NT2/D1 (cell line): ENCODE measurements around the gene DUSP5.

Experiments used
- DNase-seq: peaks from one replicate; pipeline ENCODE4 v3.0.0-alpha.2; 2011; ENCODE audit warnings: low read depth, low spot score
- H3K27me3 ChIP-seq: 2 replicates; pipeline ENCODE4 v1.6.0; 2011; ENCODE audit warnings: mild to moderate bottlenecking; ENCODE audit not compliant: insufficient read length, insufficient read depth
- H3K36me3 ChIP-seq: 2 replicates; pipeline ENCODE4 v1.6.1; 2011; ENCODE audit warnings: mild to moderate bottlenecking, low read length, mixed read lengths; ENCODE audit not compliant: insufficient read depth, insufficient read length
- H3K4me1 ChIP-seq: 2 replicates; pipeline ENCODE4 v1.5.1; 2011; ENCODE audit not compliant: insufficient read depth, insufficient read length
- H3K4me3 ChIP-seq: 2 replicates; pipeline ENCODE4 v1.5.1; 2011; ENCODE audit warnings: low read depth; ENCODE audit not compliant: insufficient read length
- H3K9ac ChIP-seq: 2 replicates; pipeline ENCODE4 v1.6.0; 2011; ENCODE audit warnings: low read depth; ENCODE audit not compliant: insufficient read length
- H3K9me3 ChIP-seq: 2 replicates; pipeline ENCODE4 v1.5.1; 2011; ENCODE audit warnings: mild to moderate bottlenecking, low read length; ENCODE audit not compliant: insufficient read depth
- SUZ12 ChIP-seq: IDR thresholded peaks from 2 replicates; pipeline ENCODE4 v1.6.1; 2011; ENCODE audit not compliant: insufficient read length, insufficient read depth; ENCODE audit errors: extremely low read depth
- YY1 ChIP-seq: IDR thresholded peaks from 2 replicates; pipeline ENCODE4 v1.6.1; 2011; ENCODE audit not compliant: insufficient read length, insufficient read depth
- ZNF274 ChIP-seq: IDR thresholded peaks from 2 replicates; pipeline ENCODE4 v1.6.1; 2011; ENCODE audit warnings: mild to moderate bottlenecking, low read depth, low read length

Gene DUSP5

GRCh38 chr10:110539091-110539490 is 41.4 kb downstream of the DUSP5 start:
- no peak for DNase-seq
- H3K9me3 ChIP-seq = no peaks in the 10 kb centered on the region
- H3K36me3 ChIP-seq = no peaks in the 10 kb centered on the region
- peaks cover 4% of the 10 kb centered on the region for H3K4me1 ChIP-seq
- no peak overlapping the region for H3K4me3 ChIP-seq
- H3K27me3 ChIP-seq = no peaks in the 10 kb centered on the region
- H3K9ac ChIP-seq = no peak overlapping the region
- TF ChIP-seq ZNF274 (no peak), YY1 (no peak), SUZ12 (no peak)

GRCh38 chr10:110540031-110540430 is 42.3 kb downstream of the DUSP5 start:
- Histone ChIP-seq H3K4me3 (no peak overlapping the region), H3K4me1 (peaks cover 4% of the 10 kb centered on the region), H3K9me3 (no peaks in the 10 kb centered on the region), H3K36me3 (no peaks in the 10 kb centered on the region), H3K9ac (no peak overlapping the region), H3K27me3 (no peaks in the 10 kb centered on the region)
- no peak for DNase-seq
- TF ChIP-seq SUZ12 (no peak), ZNF274 (no peak), YY1 (no peak)

GRCh38 chr10:110544958-110545537 is 47.3 kb downstream of the DUSP5 start:
- Histone ChIP-seq H3K27me3 (no peaks in the 10 kb centered on the region), H3K9me3 (no peaks in the 10 kb centered on the region), H3K4me1 (no peaks in the 10 kb centered on the region), H3K9ac (no peak overlapping the region), H3K4me3 (no peak overlapping the region), H3K36me3 (no peaks in the 10 kb centered on the region)
- no peak for DNase-seq
- no peak for TF ChIP-seq ZNF274
- TF ChIP-seq YY1 = no peak
- no peak for TF ChIP-seq SUZ12

- H3K9ac ChIP-seq = no peak overlapping the region
- no peaks in the 10 kb centered on the region for H3K36me3 ChIP-seq
- TF ChIP-seq SUZ12 = no peak
- no peak for TF ChIP-seq YY1
- TF ChIP-seq ZNF274 = no peak
- no peak overlapping the region for H3K4me3 ChIP-seq
- no peak for DNase-seq
- H3K4me1 ChIP-seq = no peaks in the 10 kb centered on the region
- H3K9me3 ChIP-seq = no peaks in the 10 kb centered on the region
- H3K27me3 ChIP-seq = no peaks in the 10 kb centered on the region
Observed at GRCh38 chr10:110546077-110546476, 48.4 kb downstream of the DUSP5 start.

GRCh38 chr10:110546499-110547110 is 48.9 kb downstream of the DUSP5 start:
- H3K4me3 ChIP-seq = no peak overlapping the region

GRCh38 chr10:110547139-110547761 is 49.5 kb downstream of the DUSP5 start:
- no peak overlapping the region for H3K9ac ChIP-seq
- no peak overlapping the region for H3K4me3 ChIP-seq
- no peak for DNase-seq
- TF ChIP-seq ZNF274 (no peak), YY1 (no peak), SUZ12 (no peak)
- H3K36me3 ChIP-seq = no peaks in the 10 kb centered on the region
- H3K9me3 ChIP-seq = peaks cover 2% of the 10 kb centered on the region; the same call in 1 of the 2 replicates
- no peaks in the 10 kb centered on the region for H3K4me1 ChIP-seq
- no peaks in the 10 kb centered on the region for H3K27me3 ChIP-seq

More at GRCh38 chr10:110546499-110547110, 48.9 kb downstream of the DUSP5 start:
- Histone ChIP-seq H3K27me3 (no peaks in the 10 kb centered on the region), H3K4me1 (no peaks in the 10 kb centered on the region), H3K9ac (no peak overlapping the region), H3K36me3 (no peaks in the 10 kb centered on the region), H3K9me3 (no peaks in the 10 kb centered on the region)
- DNase-seq = no peak
- no peak for TF ChIP-seq SUZ12

DNA sequence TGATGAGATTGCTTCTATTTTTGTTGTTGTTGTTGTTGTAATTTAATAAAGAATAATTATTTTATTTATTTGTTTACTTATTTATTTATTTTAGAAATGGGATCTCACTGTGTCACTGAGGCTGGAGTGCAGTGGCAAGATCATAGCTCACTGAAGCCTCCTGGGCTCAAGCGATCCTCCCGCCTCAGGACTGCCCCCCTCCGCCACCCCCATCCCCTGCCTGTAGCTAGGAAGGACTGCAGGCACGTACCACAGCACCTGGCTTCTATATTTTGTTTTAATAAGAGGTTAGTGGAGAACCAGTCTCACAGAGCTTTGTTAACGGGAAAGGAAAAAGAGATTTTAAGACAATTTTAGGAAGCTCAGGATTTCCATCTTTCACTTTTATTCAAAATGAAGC is 50.3 kb downstream of the DUSP5 start:
- TF ChIP-seq YY1 = no peak
- no peak for TF ChIP-seq ZNF274
- TF ChIP-seq SUZ12 = no peak
- Histone ChIP-seq H3K36me3 (no peaks in the 10 kb centered on the region), H3K4me1 (no peaks in the 10 kb centered on the region), H3K9ac (no peak overlapping the region), H3K9me3 (peaks cover 9% of the 10 kb centered on the region; the same call in 1 of the 2 replicates), H3K4me3 (no peak overlapping the region), H3K27me3 (no peaks in the 10 kb centered on the region)
- no peak for DNase-seq
